ENCODE measurements around the gene RNF220. TPM values are rescaled to one million over a fixed set of nuclear protein-coding genes. Genes with fewer than 3 reads are reported as not detected.

The RNF220 gene
- total RNA-seq, 1 experiment from 2014 or later = 72.9 TPM

GRCh38 chr1:44701141-44701573 lies 296.1 kb downstream of the RNF220 start:
- DNase-seq (ENCODE audit: low read depth) = no peak

Other genes starting within 250 kb of the RNF220 start
- gene DMAP1, start 191.8 kb upstream of the RNF220 start, total RNA-seq (2014; rRNA removed; shearing (Covaris generic)) = 13.7 and 29.3 TPM in 2 replicates
- gene ERI3, start 50.0 kb upstream of the RNF220 start, total RNA-seq (2014; rRNA removed; shearing (Covaris generic)) = 83.0 and 87.6 TPM in 2 replicates